DOHH2 (cell line): ENCODE data around the gene STEAP1B.

ENCODE experiments used
- H3F3A ChIP-seq: fragments of 200-600 bp; sonication (generic), shearing (Covaris generic); 2 replicates; pipeline ENCODE4 v1.6.0; 2016; ENCODE audit warnings: antibody characterized with exemption, mild to moderate bottlenecking; ENCODE audit not compliant: control insufficient read depth, insufficient read depth
- H3K27ac ChIP-seq: fragments of 200-600 bp; sonication (generic); 2 replicates; pipeline ENCODE4 v1.5.1; 2014; ENCODE audit warnings: low read depth, mild to moderate bottlenecking, low read length, moderate library complexity
- H3K27me3 ChIP-seq: fragments of 200-600 bp; sonication (generic); 2 replicates; pipeline ENCODE4 v1.6.1; 2014; ENCODE audit warnings: mild to moderate bottlenecking, low read length, mixed read lengths; ENCODE audit not compliant: control insufficient read depth
- H3K36me3 ChIP-seq: fragments of 200-600 bp; sonication (generic); 2 replicates; pipeline ENCODE4 v1.6.1; 2014; ENCODE audit warnings: mild to moderate bottlenecking, low read length, moderate library complexity, mixed read lengths; ENCODE audit not compliant: control insufficient read depth
- H3K4me1 ChIP-seq: fragments of 200-600 bp; sonication (generic); 2 replicates; pipeline ENCODE4 v1.6.1; 2014; ENCODE audit warnings: mild to moderate bottlenecking, low read length, mixed read lengths; ENCODE audit not compliant: control insufficient read depth
- H3K4me2 ChIP-seq: fragments of 200-600 bp; sonication (generic); 2 replicates; pipeline ENCODE4 v1.6.0; 2014; ENCODE audit warnings: mild to moderate bottlenecking, low read length, moderate library complexity
- H3K4me3 ChIP-seq: fragments of 200-600 bp; sonication (generic); 2 replicates; pipeline ENCODE4 v1.5.1; 2014; ENCODE audit warnings: mild to moderate bottlenecking, low read length, mixed read lengths
- H3K79me2 ChIP-seq: fragments of 200-600 bp; sonication (generic); 2 replicates; pipeline ENCODE4 v1.6.1; 2014; ENCODE audit warnings: mild to moderate bottlenecking, low read length, mixed read lengths; ENCODE audit not compliant: control insufficient read depth
- H3K9me2 ChIP-seq: fragments of 200-600 bp; sonication (generic); replicated peaks from 2 replicates; pipeline ENCODE4 v1.6.1; 2014; ENCODE audit warnings: mild to moderate bottlenecking, low read length, mixed read lengths; ENCODE audit not compliant: control insufficient read depth
- H3K9me3 ChIP-seq: fragments of 200-600 bp; sonication (generic); 2 replicates; pipeline ENCODE4 v1.6.1; 2014; ENCODE audit warnings: antibody characterized with exemption, low read length, mixed read lengths; ENCODE audit not compliant: control insufficient read depth, insufficient read depth
- H4K20me1 ChIP-seq: fragments of 200-600 bp; sonication (generic); 2 replicates; pipeline ENCODE4 v1.6.0; 2014; ENCODE audit warnings: low read depth, mild to moderate bottlenecking, antibody characterized with exemption, low read length, moderate library complexity; ENCODE audit not compliant: control insufficient read depth, insufficient read depth
- CTCF ChIP-seq: fragments of 200-600 bp; sonication (generic); IDR thresholded peaks from one replicate; pipeline ENCODE4 v1.5.1; 2014; ENCODE audit warnings: antibody characterized with exemption, mild to moderate bottlenecking, low read depth, low read length; ENCODE audit not compliant: poor library complexity, severe bottlenecking
- EZH2phosphoT487 ChIP-seq: fragments of 200-600 bp; sonication (generic); IDR thresholded peaks from 2 replicates; pipeline ENCODE4 v1.6.1; 2017; ENCODE audit warnings: borderline replicate concordance, mild to moderate bottlenecking, antibody characterized with exemption, low read length, moderate library complexity, mixed read lengths

The STEAP1B gene

DNA sequence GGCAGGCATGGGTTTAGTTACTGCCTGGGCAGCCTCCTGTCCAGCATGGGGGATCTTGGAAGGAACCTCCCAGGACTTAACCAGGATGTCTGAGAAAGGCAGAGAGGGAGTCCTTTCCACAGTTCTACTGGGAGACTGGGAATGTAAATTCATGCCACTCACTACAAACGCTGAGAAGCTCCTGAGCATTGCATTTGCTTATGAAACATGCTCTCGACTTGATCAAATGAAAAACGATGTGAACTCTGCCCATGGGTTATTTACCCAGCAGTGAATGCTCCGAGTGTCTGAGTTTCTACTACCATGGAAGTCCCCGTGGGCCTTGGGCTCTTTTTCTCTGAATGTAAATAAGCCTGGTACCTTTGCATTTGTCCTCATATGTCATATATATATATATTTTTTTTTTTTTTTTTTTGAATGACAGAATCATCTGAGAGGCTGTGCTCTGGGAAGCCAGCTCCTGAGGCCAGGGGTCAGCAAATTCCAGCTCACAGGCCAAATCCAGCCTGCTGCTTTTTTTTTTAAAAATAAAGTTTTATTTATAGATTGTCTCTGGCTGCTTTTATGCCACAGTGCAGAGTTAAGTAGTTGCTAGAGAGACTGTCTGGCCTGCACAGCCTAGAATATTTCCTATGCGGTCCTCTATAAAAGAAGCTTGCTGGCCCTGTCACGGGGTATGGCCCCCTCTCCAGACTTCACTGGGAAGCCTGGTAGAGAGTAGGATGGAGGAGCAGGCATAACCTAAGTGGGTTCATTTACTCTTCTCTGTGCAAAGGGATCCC lies 121.6 kb downstream of the STEAP1B start:
- no peaks in the 10 kb centered on the region for H4K20me1 ChIP-seq
- H3K4me3 ChIP-seq, result peak overlapping the region; percentile 75
- H3K79me2 ChIP-seq, result peaks cover 51% of the 10 kb centered on the region
- H3K27ac ChIP-seq, result peak overlapping the region; percentile 97
- no peaks in the 10 kb centered on the region for H3K9me3 ChIP-seq
- TF ChIP-seq EZH2phosphoT487, result no peak
- TF ChIP-seq CTCF, result no peak
- no peaks in the 10 kb centered on the region for H3K27me3 ChIP-seq
- peaks cover 27% of the 10 kb centered on the region for H3K36me3 ChIP-seq
- H3F3A ChIP-seq, result peaks cover 53% of the 10 kb centered on the region
- H3K9me2 ChIP-seq, result no peaks in the 10 kb centered on the region
- peak overlapping the region; percentile 92 for H3K4me2 ChIP-seq
- H3K4me1 ChIP-seq, result peaks cover 99% of the 10 kb centered on the region

DNA sequence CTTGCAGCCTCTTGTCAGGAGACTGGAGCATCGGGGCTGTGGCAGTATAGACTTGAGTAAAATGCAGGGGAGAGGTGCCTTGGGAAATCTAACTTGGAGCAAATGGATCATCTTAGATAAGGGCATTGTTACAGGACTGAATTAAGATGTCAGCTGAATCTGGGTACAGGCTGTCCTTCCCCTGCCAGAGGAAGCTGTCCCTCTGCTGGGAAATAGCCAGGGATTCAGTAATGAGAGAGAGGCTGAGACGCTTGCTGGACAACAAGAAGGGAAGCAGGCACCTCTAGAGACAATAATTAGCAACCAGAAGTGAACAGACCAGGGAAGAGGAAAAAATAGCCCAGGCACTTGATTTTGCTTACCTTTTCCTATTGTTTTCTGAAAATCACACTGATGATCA lies 122.3 kb downstream of the STEAP1B start:
- Histone ChIP-seq H4K20me1 (no peaks in the 10 kb centered on the region), H3K4me1 (peaks cover 99% of the 10 kb centered on the region), H3F3A (peaks cover 53% of the 10 kb centered on the region), H3K27me3 (no peaks in the 10 kb centered on the region), H3K4me3 (peak overlapping the region; percentile 75), H3K79me2 (peaks cover 49% of the 10 kb centered on the region), H3K36me3 (peaks cover 27% of the 10 kb centered on the region), H3K27ac (peak overlapping the region; percentile 97), H3K4me2 (peak overlapping the region; percentile 92), H3K9me2 (no peaks in the 10 kb centered on the region), H3K9me3 (no peaks in the 10 kb centered on the region)
- TF ChIP-seq EZH2phosphoT487, result no peak
- TF ChIP-seq CTCF, result no peak

- Histone ChIP-seq H3K9me2 (no peaks in the 10 kb centered on the region), H3K4me2 (peak overlapping the region; percentile 92), H3K27ac (peak overlapping the region; percentile 97), H4K20me1 (no peaks in the 10 kb centered on the region), H3K9me3 (no peaks in the 10 kb centered on the region), H3F3A (peaks cover 48% of the 10 kb centered on the region), H3K4me3 (peak overlapping the region; percentile 75), H3K4me1 (peaks cover 99% of the 10 kb centered on the region), H3K27me3 (no peaks in the 10 kb centered on the region), H3K36me3 (peaks cover 20% of the 10 kb centered on the region), H3K79me2 (peaks cover 41% of the 10 kb centered on the region)
- TF ChIP-seq EZH2phosphoT487 (no peak), CTCF (no peak)
These were observed 124.5 kb downstream of the STEAP1B start for GRCh38 chr7:22375359-22376048.
